ENCODE data around the gene THAP12. TPM values are rescaled to one million over a fixed set of nuclear protein-coding genes. Genes with fewer than 3 reads are reported as not detected.

The THAP12 gene
- polyA plus RNA-seq, 1 donor (not counting 4 experiments of a cell fraction or from before 2014, with no cell fraction given) = 49.8 TPM

DNA sequence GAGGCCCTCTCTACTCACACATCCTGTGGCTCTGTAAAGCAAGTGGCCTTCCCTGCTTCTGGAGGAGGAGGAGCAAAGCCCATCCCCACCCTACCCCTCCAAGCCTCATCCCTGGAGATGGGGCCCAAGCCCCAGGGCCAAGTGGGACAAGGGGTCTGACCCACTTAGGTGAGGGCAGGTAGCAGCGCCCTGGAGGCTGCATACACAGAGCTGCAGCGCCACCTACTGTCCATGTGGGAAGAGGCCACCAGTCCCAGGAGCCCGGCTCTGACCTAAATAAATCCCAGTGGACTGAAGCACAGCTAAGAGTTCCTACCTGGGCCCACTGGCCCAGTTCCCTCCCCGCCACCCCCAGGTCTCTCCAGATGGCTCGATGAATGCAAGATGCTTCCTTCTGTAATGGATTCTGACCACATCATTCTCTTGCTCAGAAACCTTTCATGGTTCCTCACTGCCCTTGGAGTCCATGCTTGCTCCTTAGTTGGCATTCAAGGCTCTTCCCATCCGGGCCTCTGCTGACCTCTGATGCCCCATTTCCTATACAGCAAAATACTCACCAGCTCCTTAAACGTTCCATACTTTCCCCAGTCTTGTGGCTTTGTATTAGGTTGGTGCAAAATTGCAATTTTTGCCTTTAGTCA lies 62.1 kb downstream of the THAP12 start:
- Histone ChIP-seq H3K9me3 (ENCODE audit: control insufficient read depth, low read depth, low read length) (no peaks in the 10 kb centered on the region), H3K27ac (ENCODE audit: control insufficient read depth, insufficient read depth, low read length) (no peak overlapping the region), H3K4me2 (ENCODE audit: control insufficient read depth, extremely low read depth, insufficient read depth, low read depth, low read length) (no peak overlapping the region), H3K4me3 (ENCODE audit: control insufficient read depth in 2 of 3, extremely low read depth in 1 of 3, insufficient read depth in 2 of 3, low read depth in 1 of 3, low read length in 3 of 3) (no peak overlapping the region), H2AFZ (ENCODE audit: control insufficient read depth, low read length) (no peak overlapping the region), H3K9me1 (ENCODE audit: control insufficient read depth, extremely low read depth, insufficient read depth, low read length) (no peaks in the 10 kb centered on the region), H3K27me3 (ENCODE audit: control insufficient read depth, extremely low read depth, insufficient read depth, low read length) (peaks cover 12% of the 10 kb centered on the region), H3K79me2 (ENCODE audit: control insufficient read depth, insufficient read depth, low read length) (no peaks in the 10 kb centered on the region), H3K4me1 (ENCODE audit: control insufficient read depth, extremely low read depth, insufficient read depth, low read length) (peaks cover 18% of the 10 kb centered on the region), H3K9ac (ENCODE audit: control insufficient read depth, extremely low read depth, insufficient read depth, low read length) (no peak overlapping the region), H4K20me1 (ENCODE audit: control insufficient read depth, extremely low read depth, insufficient read depth, low read length) (no peaks in the 10 kb centered on the region), H3K36me3 (ENCODE audit: control insufficient read depth in 2 of 2, extremely low read depth in 1 of 2, insufficient read depth in 2 of 2, low read length in 2 of 2) (no peaks in the 10 kb centered on the region)
- no peak for FAIRE-seq
- dilution Hi-C loops (cut with MboI; ENCODE audit: extremely low pct_ligation_motif_present, low sequenced_read_pairs) = no loop called here
- peak; percentile 38 for DNase-seq (ENCODE audit: low read depth, low spot score)
- TF ChIP-seq, protein P1, sequence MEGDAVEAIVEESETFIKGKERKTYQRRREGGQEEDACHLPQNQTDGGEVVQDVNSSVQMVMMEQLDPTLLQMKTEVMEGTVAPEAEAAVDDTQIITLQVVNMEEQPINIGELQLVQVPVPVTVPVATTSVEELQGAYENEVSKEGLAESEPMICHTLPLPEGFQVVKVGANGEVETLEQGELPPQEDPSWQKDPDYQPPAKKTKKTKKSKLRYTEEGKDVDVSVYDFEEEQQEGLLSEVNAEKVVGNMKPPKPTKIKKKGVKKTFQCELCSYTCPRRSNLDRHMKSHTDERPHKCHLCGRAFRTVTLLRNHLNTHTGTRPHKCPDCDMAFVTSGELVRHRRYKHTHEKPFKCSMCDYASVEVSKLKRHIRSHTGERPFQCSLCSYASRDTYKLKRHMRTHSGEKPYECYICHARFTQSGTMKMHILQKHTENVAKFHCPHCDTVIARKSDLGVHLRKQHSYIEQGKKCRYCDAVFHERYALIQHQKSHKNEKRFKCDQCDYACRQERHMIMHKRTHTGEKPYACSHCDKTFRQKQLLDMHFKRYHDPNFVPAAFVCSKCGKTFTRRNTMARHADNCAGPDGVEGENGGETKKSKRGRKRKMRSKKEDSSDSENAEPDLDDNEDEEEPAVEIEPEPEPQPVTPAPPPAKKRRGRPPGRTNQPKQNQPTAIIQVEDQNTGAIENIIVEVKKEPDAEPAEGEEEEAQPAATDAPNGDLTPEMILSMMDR (optimal IDR thresholded peaks at IDR 0.05 in 1 of 3, IDR thresholded peaks at IDR 0.05 in 1 of 3, conservative IDR thresholded peaks at IDR 0.05 in 1 of 3; ENCODE audit: extremely low read depth in 1 of 3, insufficient read depth in 2 of 3, low read length in 3 of 3) = peak; percentile 89 to 95 (median 94)
- no peak for TF ChIP-seq EZH2 (IDR thresholded peaks at IDR 0.05; ENCODE audit: low read length)

DNA sequence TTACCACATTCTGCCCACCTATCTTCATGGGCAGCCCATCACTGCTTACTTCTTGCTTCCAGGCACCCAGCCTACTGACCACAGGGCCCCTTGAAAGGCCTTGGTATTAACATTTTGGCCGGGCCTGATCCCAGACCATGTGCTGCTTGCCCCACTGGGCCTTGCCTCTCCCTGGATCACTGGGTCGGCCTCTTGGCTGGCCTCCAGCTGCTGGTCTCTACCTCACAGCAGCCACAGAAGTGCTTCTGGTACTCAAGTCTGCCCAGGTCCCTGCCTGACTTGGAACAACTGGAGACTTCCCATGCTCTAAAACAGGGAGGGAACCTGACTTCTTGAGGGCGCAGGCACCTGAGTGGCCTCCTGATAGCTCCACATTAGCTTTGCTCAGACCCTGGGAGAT lies 63.6 kb downstream of the THAP12 start:
- H3K4me2 ChIP-seq (ENCODE audit: control insufficient read depth, extremely low read depth, insufficient read depth, low read depth, low read length) = no peak overlapping the region
- no peaks in the 10 kb centered on the region for H4K20me1 ChIP-seq (ENCODE audit: control insufficient read depth, extremely low read depth, insufficient read depth, low read length)
- H3K27me3 ChIP-seq (ENCODE audit: control insufficient read depth, extremely low read depth, insufficient read depth, low read length) = peaks cover 12% of the 10 kb centered on the region
- H3K4me3 ChIP-seq (ENCODE audit: control insufficient read depth in 2 of 3, extremely low read depth in 1 of 3, insufficient read depth in 2 of 3, low read depth in 1 of 3, low read length in 3 of 3) = no peak overlapping the region
- H3K36me3 ChIP-seq (ENCODE audit: control insufficient read depth in 2 of 2, extremely low read depth in 1 of 2, insufficient read depth in 2 of 2, low read length in 2 of 2) = no peaks in the 10 kb centered on the region
- no peak overlapping the region for H3K9ac ChIP-seq (ENCODE audit: control insufficient read depth, extremely low read depth, insufficient read depth, low read length)
- H3K9me3 ChIP-seq (ENCODE audit: control insufficient read depth, low read depth, low read length) = no peaks in the 10 kb centered on the region
- FAIRE-seq = no peak
- dilution Hi-C loops (cut with MboI; ENCODE audit: extremely low pct_ligation_motif_present, low sequenced_read_pairs) = no loop called here
- TF ChIP-seq, protein P1 (optimal IDR thresholded peaks at IDR 0.05 in 1 of 3, IDR thresholded peaks at IDR 0.05 in 1 of 3, conservative IDR thresholded peaks at IDR 0.05 in 1 of 3; ENCODE audit: extremely low read depth in 1 of 3, insufficient read depth in 2 of 3, low read length in 3 of 3) = no peak
- no peak for TF ChIP-seq EZH2 (IDR thresholded peaks at IDR 0.05; ENCODE audit: low read length)
- no peak for DNase-seq (ENCODE audit: low read depth, low spot score)
- peaks cover 9% of the 10 kb centered on the region for H3K4me1 ChIP-seq (ENCODE audit: control insufficient read depth, extremely low read depth, insufficient read depth, low read length)
- H3K9me1 ChIP-seq (ENCODE audit: control insufficient read depth, extremely low read depth, insufficient read depth, low read length) = no peaks in the 10 kb centered on the region
- no peak overlapping the region for H3K27ac ChIP-seq (ENCODE audit: control insufficient read depth, insufficient read depth, low read length)
- no peaks in the 10 kb centered on the region for H3K79me2 ChIP-seq (ENCODE audit: control insufficient read depth, insufficient read depth, low read length)
- no peak overlapping the region for H2AFZ ChIP-seq (ENCODE audit: control insufficient read depth, low read length)

Data from keratinocyte (primary cell).